MM.1S (cell line): ENCODE measurements around the gene SENP1.

Experiments used
- EZH2 ChIP-seq: fragments of 300-600 bp; sonication (generic); optimal IDR thresholded peaks from 2 replicates; pipeline ENCODE3; 2017; ENCODE audit warnings: low read depth, mild to moderate bottlenecking, antibody characterized with exemption, low read length, mixed read lengths
- TF ChIP-seq, protein P1 (sequence below): fragments of 300-600 bp; sonication (generic); IDR thresholded peaks from 2 replicates; pipeline ENCODE4 v1.5.1; 2016; ENCODE audit warnings: antibody characterized with exemption, low read length, mixed read lengths

DNA sequence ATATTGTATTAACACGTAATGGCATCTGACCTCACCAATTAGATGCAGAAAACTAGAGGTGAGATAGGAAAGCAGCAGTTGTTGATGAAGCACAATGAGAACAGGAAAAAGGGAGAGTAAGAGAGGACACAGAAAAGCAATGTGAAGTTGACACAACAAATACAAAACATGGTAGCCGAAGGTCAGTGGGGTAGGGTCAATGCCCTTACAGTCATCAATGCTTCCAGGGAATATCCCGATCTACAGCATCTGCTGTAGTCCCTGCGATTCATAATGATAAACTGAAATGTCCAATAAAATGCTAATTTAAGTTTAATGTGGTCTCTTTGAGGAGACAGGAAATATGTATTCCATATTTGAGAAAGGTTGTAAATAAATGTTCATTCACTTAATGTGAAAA lies 98.7 kb downstream of the SENP1 start:
- TF ChIP-seq, protein P1, sequence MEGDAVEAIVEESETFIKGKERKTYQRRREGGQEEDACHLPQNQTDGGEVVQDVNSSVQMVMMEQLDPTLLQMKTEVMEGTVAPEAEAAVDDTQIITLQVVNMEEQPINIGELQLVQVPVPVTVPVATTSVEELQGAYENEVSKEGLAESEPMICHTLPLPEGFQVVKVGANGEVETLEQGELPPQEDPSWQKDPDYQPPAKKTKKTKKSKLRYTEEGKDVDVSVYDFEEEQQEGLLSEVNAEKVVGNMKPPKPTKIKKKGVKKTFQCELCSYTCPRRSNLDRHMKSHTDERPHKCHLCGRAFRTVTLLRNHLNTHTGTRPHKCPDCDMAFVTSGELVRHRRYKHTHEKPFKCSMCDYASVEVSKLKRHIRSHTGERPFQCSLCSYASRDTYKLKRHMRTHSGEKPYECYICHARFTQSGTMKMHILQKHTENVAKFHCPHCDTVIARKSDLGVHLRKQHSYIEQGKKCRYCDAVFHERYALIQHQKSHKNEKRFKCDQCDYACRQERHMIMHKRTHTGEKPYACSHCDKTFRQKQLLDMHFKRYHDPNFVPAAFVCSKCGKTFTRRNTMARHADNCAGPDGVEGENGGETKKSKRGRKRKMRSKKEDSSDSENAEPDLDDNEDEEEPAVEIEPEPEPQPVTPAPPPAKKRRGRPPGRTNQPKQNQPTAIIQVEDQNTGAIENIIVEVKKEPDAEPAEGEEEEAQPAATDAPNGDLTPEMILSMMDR = no peak
- TF ChIP-seq EZH2 = no peak
